Activated CD8-positive, alpha-beta memory T cell treated with anti-CD3 and anti-CD28 coated beads for 36 hours (primary cell): ENCODE data around the gene DSG4. TPM values are rescaled to one million over a fixed set of nuclear protein-coding genes. Genes with fewer than 3 reads are reported as not detected.
"Not testable (repeated sequence)": the region's sequence is repeated elsewhere in the genome, so short reads cannot be mapped to it uniquely, and the experiment has no call there.

Source experiments
- CTCF ChIA-PET: fragments of 350-600 bp; sonication (Branson Sonifier 250); formaldehyde crosslinking; loops from one replicate; lab custom pipeline; 2021; ENCODE audit warnings: antibody characterized with exemption; lab: Charles Lee
- POLR2A ChIA-PET: fragments of 350-600 bp; sonication (Branson Sonifier 250); formaldehyde crosslinking; loops from one replicate; lab custom pipeline; 2021; ENCODE audit warnings: antibody characterized with exemption; lab: Charles Lee
- total RNA-seq, 2 experiments: library from RNA; stranded (reverse); gene quantifications; one replicate each; pipeline ENCODE4 v1.2.3, GENCODE V29; 2021

Gene DSG4, protein sequence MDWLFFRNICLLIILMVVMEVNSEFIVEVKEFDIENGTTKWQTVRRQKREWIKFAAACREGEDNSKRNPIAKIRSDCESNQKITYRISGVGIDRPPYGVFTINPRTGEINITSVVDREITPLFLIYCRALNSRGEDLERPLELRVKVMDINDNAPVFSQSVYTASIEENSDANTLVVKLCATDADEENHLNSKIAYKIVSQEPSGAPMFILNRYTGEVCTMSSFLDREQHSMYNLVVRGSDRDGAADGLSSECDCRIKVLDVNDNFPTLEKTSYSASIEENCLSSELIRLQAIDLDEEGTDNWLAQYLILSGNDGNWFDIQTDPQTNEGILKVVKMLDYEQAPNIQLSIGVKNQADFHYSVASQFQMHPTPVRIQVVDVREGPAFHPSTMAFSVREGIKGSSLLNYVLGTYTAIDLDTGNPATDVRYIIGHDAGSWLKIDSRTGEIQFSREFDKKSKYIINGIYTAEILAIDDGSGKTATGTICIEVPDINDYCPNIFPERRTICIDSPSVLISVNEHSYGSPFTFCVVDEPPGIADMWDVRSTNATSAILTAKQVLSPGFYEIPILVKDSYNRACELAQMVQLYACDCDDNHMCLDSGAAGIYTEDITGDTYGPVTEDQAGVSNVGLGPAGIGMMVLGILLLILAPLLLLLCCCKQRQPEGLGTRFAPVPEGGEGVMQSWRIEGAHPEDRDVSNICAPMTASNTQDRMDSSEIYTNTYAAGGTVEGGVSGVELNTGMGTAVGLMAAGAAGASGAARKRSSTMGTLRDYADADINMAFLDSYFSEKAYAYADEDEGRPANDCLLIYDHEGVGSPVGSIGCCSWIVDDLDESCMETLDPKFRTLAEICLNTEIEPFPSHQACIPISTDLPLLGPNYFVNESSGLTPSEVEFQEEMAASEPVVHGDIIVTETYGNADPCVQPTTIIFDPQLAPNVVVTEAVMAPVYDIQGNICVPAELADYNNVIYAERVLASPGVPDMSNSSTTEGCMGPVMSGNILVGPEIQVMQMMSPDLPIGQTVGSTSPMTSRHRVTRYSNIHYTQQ
- not detected for total RNA-seq

- POLR2A ChIA-PET = no interaction called here
- CTCF ChIA-PET = no interaction called here
Observed at GRCh38 chr18:31376477-31376876, at the start of gene DSG4. Gene DSG4 (plus strand): TSS chr18:31376777. CDS start chr18:31376912, 135 bp downstream.

DNA sequence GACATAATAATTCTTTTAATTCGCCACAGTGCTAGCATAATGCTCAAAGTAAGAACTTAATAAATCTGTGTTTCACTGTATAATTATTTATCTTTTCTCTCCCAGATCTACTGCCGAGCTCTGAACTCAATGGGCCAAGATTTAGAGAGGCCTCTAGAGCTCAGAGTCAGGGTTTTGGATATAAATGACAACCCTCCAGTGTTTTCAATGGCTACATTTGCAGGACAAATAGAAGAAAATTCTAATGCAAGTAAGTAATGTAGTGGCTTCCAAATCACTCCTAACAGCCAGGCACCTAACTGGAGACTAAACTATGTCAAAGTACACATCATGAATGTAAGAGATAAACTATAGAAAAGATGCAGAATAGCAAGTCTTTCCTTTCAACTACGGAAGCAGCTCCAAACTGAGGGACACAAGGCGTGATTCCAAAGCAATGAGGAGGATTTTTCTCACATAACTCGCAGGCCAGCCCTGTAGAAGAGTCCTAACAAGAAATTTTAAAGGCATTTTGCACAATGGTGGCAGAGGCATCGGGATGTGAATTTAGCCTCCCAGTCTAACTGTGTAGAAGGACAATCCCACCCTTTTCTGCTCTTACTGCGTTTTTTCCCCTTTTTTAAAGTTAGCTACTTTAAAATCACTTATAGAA, 46.7 kb upstream of the DSG4 start:
- POLR2A ChIA-PET = no interaction called here

DNA sequence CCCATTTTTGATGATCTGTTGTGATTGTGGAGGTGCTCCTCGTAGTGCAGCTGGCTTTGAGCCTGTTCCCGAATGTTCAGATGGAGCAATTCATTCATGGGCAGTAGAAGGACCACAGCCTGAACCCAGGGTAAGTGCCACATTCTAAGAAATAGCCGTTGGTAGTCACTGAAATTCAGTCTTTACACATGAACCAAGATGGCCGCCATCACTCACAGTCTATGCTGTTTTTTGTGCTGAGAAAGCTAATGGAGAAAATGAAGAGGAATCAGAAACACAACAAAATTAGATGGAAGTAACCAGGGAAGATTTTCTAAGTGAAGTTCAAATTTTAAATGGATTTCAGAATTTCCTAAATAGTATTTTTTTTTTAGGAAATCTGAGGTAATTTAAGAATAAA, 33.1 kb upstream of the DSG4 start:
- POLR2A ChIA-PET = no interaction called here
- CTCF ChIA-PET = no interaction called here

More for the DNA sequence above, 46.7 kb upstream of the DSG4 start:
- CTCF ChIA-PET = no interaction called here

GRCh38 chr18:31353336-31353735, 23.2 kb upstream of the DSG4 start:
- CTCF ChIA-PET, POLR2A ChIA-PET: not testable (repeated sequence)

- ChIA-PET POLR2A (no interaction called here), CTCF (no interaction called here)
Observed at GRCh38 chr18:31354990-31355389, 21.6 kb upstream of the DSG4 start.

- ChIA-PET POLR2A (no interaction called here), CTCF (no interaction called here)
Observed at GRCh38 chr18:31356025-31356424, 20.6 kb upstream of the DSG4 start.

DNA sequence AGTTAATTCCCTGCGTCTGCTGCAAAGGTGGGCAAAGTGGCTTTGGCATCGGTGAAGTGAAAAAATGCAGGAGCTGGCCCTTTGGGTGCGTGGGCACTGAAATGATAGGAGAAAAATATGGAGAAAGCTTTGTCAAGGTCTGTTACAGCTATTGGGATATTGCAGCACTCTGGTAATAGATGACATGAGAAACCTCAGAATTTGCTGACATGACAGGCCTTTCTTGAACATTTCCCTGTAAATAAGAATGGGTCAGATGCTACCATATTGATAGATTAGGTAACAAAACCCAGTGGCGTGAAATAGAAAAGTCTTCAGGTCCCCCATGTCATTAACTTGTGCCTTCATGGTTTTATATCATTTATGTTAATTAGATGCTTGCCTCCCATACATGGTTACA, 12.4 kb upstream of the DSG4 start:
- ChIA-PET POLR2A (no interaction called here), CTCF (no interaction called here)

DNA sequence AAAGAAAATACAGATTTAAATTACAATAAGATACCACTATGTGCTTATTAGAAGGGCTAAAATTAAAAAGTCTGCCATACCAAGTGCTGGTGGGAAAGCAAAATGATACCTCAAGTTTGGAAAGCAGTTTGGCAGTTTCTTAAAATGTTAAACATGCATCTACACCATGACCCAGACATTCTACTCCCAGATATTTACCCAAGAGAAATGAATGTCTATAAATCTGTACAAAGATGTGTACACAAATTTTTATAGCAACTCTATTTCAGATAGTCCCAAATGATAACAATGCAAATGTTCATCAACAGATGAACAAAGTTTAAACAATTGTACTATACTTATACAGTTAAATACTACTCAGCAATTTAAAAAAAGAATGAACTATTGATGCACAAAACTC, 7.1 kb upstream of the DSG4 start:
- ChIA-PET CTCF (no interaction called here), POLR2A (no interaction called here)

GRCh38 chr18:31371989-31372388, 4.6 kb upstream of the DSG4 start:
- POLR2A ChIA-PET = no interaction called here
- CTCF ChIA-PET = no interaction called here

- ChIA-PET CTCF (no interaction called here), POLR2A (no interaction called here)
Observed at GRCh38 chr18:31373641-31374040, 2.9 kb upstream of the DSG4 start.

DNA sequence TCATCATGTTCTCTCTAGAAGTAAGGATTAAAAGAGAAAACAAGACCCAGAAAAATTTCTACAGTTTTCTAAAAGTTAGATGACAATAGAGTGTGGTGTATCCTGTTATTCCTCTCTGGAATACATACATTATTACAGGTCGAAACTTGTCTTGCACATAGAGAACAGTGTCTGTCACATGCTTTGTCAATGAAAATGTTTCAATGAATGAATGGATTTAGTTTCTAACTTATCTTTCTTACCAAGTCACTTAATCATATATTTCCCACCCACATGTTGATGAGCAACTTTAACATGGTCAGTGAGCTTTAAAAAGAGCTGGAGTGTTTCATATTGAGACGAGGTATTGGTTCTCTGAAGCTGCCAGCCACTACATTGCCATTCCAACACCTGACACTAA, 4.3 kb downstream of the DSG4 start:
- CTCF ChIA-PET = no interaction called here

DNA sequence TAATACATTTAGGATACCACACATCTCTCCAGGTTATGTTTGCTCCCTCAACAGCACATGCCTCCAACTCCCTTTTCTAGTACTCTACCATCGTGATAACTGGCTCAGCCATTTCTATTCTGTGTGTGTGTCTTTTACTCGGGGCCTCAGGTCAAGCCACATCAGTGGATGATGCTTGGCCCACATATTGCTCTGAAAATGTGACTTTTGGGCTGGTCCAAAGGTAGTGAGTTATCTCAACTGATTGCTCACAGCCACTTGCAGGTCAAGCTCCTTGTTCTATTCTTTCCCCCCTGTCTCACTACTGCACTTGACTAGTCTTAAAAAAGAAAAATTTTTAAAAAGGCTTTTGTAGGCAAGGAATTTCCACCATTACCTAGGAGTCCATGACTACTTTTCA, 5.5 kb downstream of the DSG4 start:
- POLR2A ChIA-PET = no interaction called here
- CTCF ChIA-PET = no interaction called here

More for the DNA sequence above, 4.3 kb downstream of the DSG4 start:
- POLR2A ChIA-PET = no interaction called here

DNA sequence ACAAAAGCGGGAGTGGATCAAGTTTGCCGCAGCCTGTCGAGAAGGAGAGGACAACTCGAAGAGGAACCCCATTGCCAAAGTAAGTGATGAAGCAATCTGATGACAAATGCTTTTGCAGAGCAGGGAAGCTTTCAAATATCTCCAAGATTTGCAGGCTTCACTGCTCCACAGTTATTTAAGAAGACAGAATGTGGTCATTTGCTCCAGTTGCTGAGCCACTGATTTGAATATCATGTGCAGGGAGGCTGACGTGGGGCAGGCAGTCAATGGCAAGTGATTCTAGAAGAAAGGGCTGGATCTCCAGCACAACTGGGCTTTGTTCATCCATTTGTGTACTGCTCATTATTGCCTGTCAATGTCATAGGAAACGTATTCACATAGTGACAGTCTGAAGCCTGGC, 10.2 kb downstream of the DSG4 start:
- POLR2A ChIA-PET = no interaction called here
- CTCF ChIA-PET = no interaction called here

- POLR2A ChIA-PET = no interaction called here
- CTCF ChIA-PET = no interaction called here
Observed at GRCh38 chr18:31393286-31393685, 16.7 kb downstream of the DSG4 start.

DNA sequence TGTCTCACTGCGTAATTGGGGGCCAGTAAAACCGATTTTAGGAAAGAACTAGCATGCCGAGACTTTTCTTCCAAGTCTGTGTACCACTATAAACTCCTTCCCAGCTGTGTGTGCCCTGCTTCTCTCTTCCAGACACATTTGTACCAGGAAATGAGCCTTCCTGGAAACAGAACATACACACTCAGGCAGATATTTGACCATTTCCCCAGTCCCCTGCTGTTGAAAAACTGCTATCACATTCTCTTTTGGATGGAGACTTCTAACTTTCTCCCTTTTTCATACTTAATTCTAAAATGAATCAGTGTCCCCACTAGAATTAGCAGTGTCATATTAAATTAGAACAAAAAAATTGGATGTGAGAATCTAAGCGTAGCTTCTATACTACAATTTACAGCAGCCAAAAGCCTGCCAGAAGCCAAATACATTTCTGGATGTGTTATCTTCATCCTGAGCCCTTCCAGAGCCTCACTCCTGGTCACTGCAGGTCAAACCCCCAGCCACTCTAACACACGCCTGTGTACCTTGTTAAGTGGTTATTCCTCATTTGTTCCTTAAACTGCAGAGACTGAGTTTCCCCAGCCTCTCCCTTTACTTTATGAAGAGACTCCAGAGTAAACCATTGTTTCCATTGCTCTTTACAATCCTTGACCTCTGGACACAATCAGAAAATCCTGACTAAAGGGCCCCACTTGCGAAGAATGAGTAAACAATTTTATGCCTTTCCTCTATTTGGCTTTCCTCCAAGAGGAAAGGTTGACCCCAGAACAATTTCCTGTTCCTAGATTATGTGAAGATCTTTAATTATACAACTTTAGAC, 20.4 kb downstream of the DSG4 start:
- POLR2A ChIA-PET = no interaction called here
- CTCF ChIA-PET = no interaction called here

GRCh38 chr18:31398191-31398590, 21.6 kb downstream of the DSG4 start:
- CTCF ChIA-PET = no interaction called here
- POLR2A ChIA-PET = no interaction called here

DNA sequence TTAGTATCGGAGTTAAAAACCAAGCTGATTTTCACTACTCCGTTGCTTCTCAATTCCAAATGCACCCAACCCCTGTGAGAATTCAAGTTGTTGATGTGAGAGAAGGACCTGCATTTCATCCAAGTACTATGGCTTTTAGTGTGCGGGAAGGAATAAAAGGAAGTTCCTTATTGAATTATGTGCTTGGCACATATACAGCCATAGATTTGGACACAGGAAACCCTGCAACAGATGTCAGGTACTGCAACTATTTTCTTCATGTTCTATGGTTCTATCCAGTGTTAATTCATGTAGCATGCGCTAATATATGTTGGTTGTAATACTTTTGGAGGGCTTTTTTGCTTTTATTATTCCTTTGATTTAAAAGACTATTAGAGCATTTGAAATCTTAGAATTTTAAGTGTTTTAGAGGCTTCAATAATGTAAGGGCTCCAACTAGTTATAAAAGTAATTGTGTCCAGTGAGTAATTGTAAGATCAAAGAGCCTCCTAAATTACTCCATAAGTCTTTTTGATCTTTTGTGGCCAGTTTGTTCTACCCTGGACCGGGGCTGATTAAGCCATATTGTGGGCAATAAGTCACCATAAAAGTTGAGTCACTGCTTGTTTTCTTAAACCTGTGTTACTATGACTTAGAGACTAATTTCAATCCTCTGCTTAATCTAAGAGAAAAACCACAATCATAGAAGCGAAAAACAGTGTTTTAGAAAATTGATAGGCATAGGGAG, 22.9 kb downstream of the DSG4 start:
- ChIA-PET POLR2A (no interaction called here), CTCF (no interaction called here)

GRCh38 chr18:31401156-31402025, 24.8 kb downstream of the DSG4 start:
- POLR2A ChIA-PET = no interaction called here
- CTCF ChIA-PET = no interaction called here
